GM12878 (cell line): ENCODE measurements around the gene RCN2. TPM values are rescaled to one million over a fixed set of nuclear protein-coding genes. Genes with fewer than 3 reads are reported as not detected.

Experiments used
- CHD1 ChIP-seq: IDR thresholded peaks from 2 replicates; pipeline ENCODE4 v1.6.1; 2012; ENCODE audit warnings: low read depth, low read length, improper control_type of control experiment
- FOS ChIP-seq: IDR thresholded peaks from 3 replicates; pipeline ENCODE4 v1.6.1; 2011; ENCODE audit warnings: borderline replicate concordance; ENCODE audit not compliant: insufficient read length; ENCODE audit errors: extremely low read depth
- IKZF1 ChIP-seq: fragments of 450-650 bp; conservative IDR thresholded peaks from 2 replicates; pipeline ENCODE4 v1.6.1; 2017; ENCODE audit warnings: antibody characterized with exemption, mild to moderate bottlenecking
- POU2F2 ChIP-seq: IDR thresholded peaks from 3 replicates; pipeline ENCODE4 v1.6.1; 2011; ENCODE audit warnings: low read depth, mild to moderate bottlenecking, low read length, borderline replicate concordance
- STAT3 ChIP-seq: IDR thresholded peaks from 2 replicates; pipeline ENCODE4 v1.6.1; 2011; ENCODE audit warnings: low read depth, low read length, improper control_type of control experiment
- polyA plus RNA-seq, 11 experiments: library from polyadenylated mRNA; depleted of rRNA in 4 of 11; unstranded in 6 of 11; stranded (reverse) in 5 of 11; fragments of >200 nt; fragmentation: Nextera tagmentation in 4 of 11; fragmentation: Illumina TruSeq in 1 of 11; extraction: Ambion mirVana in 4 of 11; extraction: Trizol in 1 of 11; gene quantifications; 1 replicate in 1 of 11; 2 replicates in 10 of 11; pipeline versions ENCODE4 v1.2.1 to v1.2.3, GENCODE V29; 2011 to 2016; ENCODE audit warnings: inconsistent platforms in 2 of 11, missing spikeins in 2 of 11, low read depth in 1 of 11
- total RNA-seq, 4 experiments: library from RNA; depleted of rRNA in 3 of 4; stranded (reverse); fragments of >200 nt in 3 of 4; fragmentation: Illumina TruSeq in 1 of 4; extraction: Trizol in 1 of 4; gene quantifications; 2 replicates each; pipeline versions ENCODE4 v1.2.1 to v1.2.3, GENCODE V29; 2013 to 2021
- TF ChIP-seq, protein P1 (sequence below): IDR thresholded peaks from 2 replicates; pipeline ENCODE4 v1.6.1; 2012; ENCODE audit warnings: improper control_type of control experiment, low read depth, low read length; ENCODE audit not compliant: insufficient replicate concordance
- TF ChIP-seq, protein P2 (sequence below): IDR thresholded peaks from 2 replicates; pipeline ENCODE4 v1.6.1; 2011; ENCODE audit warnings: low read depth, mild to moderate bottlenecking, low read length, moderate library complexity, borderline replicate concordance; ENCODE audit errors: extremely low read depth

Gene RCN2
- total and polyA plus RNA-seq, 10 of the 15 experiments (the other 5 are each of a cell fraction or from before 2014, with no cell fraction given): 4.9 to 41.0 (median 12.9) TPM

DNA sequence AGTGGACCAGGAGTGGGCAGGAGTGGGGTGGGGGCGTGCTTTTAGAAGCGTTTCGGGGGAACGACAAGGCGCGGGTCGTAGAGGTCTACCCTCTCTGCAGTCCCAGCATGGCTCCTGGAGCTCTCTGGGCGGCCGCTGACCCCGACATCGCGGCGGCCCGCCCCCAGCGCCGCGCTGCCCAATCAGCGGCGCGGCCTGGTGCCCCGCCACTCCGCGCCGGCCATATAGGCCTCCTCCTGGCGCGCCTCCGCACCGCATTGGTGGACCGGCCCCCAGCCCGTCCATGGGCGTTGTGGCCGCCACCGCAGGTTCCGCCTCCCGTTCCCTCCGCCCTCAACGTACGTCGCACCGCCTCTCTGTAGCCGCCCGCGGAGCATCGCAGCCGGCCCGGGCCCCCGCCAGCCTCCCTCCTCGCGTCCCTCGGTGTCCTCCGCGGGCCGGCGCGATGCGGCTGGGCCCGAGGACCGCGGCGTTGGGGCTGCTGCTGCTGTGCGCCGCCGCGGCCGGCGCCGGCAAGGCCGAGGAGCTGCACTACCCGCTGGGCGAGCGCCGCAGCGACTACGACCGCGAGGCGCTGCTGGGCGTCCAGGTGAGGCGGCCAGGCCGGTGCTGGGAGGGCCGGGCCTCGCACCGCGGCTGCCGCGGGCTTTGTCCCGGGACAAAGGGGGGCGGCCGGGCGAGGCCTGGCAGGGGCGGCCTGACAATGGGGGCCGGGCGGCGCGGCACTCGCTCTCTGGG is at the start of gene RCN2 (continued):
- TF ChIP-seq, protein P1, sequence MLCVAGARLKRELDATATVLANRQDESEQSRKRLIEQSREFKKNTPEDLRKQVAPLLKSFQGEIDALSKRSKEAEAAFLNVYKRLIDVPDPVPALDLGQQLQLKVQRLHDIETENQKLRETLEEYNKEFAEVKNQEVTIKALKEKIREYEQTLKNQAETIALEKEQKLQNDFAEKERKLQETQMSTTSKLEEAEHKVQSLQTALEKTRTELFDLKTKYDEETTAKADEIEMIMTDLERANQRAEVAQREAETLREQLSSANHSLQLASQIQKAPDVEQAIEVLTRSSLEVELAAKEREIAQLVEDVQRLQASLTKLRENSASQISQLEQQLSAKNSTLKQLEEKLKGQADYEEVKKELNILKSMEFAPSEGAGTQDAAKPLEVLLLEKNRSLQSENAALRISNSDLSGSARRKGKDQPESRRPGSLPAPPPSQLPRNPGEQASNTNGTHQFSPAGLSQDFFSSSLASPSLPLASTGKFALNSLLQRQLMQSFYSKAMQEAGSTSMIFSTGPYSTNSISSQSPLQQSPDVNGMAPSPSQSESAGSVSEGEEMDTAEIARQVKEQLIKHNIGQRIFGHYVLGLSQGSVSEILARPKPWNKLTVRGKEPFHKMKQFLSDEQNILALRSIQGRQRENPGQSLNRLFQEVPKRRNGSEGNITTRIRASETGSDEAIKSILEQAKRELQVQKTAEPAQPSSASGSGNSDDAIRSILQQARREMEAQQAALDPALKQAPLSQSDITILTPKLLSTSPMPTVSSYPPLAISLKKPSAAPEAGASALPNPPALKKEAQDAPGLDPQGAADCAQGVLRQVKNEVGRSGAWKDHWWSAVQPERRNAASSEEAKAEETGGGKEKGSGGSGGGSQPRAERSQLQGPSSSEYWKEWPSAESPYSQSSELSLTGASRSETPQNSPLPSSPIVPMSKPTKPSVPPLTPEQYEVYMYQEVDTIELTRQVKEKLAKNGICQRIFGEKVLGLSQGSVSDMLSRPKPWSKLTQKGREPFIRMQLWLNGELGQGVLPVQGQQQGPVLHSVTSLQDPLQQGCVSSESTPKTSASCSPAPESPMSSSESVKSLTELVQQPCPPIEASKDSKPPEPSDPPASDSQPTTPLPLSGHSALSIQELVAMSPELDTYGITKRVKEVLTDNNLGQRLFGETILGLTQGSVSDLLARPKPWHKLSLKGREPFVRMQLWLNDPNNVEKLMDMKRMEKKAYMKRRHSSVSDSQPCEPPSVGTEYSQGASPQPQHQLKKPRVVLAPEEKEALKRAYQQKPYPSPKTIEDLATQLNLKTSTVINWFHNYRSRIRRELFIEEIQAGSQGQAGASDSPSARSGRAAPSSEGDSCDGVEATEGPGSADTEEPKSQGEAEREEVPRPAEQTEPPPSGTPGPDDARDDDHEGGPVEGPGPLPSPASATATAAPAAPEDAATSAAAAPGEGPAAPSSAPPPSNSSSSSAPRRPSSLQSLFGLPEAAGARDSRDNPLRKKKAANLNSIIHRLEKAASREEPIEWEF: no peak
- TF ChIP-seq, protein P2, sequence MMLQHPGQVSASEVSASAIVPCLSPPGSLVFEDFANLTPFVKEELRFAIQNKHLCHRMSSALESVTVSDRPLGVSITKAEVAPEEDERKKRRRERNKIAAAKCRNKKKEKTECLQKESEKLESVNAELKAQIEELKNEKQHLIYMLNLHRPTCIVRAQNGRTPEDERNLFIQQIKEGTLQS: no peak
- peak; percentile 65 for TF ChIP-seq FOS
- no peak for TF ChIP-seq CHD1
- TF ChIP-seq POU2F2: peak; percentile 36; the same call in 1 of the 3 replicates
- TF ChIP-seq STAT3: no peak
- peak; percentile 79 for TF ChIP-seq IKZF1
